Stimulated activated CD4-positive, alpha-beta T cell treated with anti-CD3 and anti-CD28 coated beads, Interleukin-15, amount 100 ng/mL, for 1 hour (primary cell): ENCODE results near the gene CD44.

Experiments
- DNase-seq, 2 donors: peaks; one replicate each; pipeline ENCODE4 v3.0.0-alpha.2; 2020; ENCODE audit warnings: low read depth in 1 of 2, low spot score in 1 of 2

The CD44 gene

GRCh38 chr11:35236667-35237003 is 97.7 kb downstream of the CD44 start:
- DNase-seq = no peak

DNA sequence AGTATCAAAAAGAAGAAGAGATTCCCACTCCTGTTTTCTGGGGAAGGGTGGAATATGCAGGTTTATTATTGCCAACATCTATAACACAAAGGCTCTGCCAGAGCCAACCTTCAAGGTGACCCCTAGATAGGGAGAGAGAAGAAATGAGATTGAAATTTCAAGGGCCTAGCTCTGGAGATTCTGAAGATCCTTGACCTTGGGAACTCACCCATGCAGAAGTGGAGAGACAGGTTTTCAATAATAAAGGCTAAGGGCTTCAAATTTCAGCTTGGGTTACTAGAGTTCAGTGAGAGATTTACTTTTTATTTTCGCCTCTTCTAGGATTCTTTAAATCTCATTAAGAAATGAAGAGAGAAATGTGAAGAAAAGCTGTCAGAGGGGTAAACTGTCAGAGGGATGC is 98.4 kb downstream of the CD44 start:
- no peak for DNase-seq

GRCh38 chr11:35237860-35238715 is 99.1 kb downstream of the CD44 start:
- no peak for DNase-seq

DNA sequence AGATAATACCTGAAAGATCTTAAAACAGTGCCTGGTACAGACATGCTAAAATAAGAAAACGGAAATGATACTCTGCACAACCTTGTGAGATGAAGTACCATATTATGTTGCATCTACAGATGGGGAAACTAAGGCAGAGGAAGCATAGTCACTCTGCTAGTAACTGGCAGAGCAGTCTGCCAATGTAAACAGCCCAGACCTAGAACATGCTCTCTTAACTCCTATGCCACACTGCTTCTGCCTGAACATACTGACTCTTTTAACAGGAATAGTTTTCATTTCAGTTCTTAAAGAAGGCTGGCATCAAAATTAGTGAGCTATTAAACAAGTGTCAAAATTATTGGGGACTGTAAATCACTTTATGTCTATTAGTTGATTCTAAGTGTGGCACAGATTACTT is 99.9 kb downstream of the CD44 start:
- DNase-seq = no peak

DNA sequence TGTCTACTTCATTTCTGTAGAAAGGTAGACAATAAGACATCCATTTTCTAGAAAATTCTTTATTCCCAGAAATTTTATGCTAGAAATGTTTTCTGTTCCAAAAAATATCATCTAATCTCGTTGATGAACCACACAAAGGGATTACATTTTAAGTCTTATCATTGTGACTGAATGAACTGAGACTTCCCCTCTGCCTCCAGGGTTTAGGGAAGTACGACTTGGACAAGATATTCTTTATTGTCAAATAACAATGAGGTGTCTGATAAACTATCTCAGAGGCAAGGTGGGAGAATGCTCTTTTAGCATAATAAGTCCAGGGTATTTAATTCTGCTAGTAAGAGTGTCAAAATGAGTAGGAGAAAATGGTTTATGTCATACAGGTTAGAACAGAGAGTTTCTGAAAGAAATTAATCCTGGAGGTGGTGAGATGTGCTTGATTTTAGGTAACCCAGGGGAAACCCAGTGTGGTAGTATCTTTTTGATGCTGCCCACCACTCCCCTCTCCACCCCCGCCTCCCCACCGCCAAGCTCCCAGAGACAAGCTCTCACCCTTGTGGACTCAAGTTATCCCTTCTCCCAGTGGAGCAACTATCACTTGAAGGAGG is 100.6 kb downstream of the CD44 start:
- DNase-seq = no peak

DNA sequence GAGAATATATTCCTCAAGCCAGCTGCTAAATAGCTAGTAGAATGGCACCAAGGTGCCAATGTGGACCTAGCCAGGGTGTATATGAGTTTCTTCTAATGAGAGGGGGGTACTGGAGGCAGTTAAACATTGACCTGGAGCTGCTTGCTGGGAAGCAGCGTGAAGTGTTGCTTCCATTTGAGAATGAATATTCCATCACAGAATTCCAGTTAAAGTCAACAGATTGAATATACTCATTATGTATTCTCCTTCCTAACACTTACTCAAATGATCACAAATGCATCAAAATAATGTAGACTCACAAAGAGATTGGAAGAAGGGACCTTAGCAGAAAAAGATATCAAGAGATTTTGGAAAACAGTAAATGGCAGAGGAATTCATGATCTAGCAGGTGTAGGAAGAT is 102.1 kb downstream of the CD44 start:
- no peak for DNase-seq

DNA sequence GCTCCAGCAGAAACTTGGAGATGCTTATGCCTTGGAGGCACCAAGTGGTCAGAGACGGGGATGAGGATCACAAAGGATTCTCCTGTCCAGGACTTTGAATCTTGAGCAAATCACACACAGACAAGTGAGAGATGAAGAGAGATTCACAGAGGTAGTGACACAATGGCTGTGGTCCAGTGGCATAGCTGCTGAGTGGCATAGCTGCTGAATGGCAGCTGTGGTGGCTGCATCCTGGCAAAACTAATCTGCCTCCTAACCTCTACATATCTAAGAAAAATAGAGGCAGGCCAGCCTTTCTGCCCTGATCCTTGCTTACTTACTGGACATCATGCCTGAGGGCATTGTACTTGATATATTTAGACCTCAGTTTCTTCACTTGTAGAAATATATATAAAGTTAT is 102.6 kb downstream of the CD44 start:
- DNase-seq = no peak

GRCh38 chr11:35242412-35243242 is 103.7 kb downstream of the CD44 start:
- no peak for DNase-seq

DNA sequence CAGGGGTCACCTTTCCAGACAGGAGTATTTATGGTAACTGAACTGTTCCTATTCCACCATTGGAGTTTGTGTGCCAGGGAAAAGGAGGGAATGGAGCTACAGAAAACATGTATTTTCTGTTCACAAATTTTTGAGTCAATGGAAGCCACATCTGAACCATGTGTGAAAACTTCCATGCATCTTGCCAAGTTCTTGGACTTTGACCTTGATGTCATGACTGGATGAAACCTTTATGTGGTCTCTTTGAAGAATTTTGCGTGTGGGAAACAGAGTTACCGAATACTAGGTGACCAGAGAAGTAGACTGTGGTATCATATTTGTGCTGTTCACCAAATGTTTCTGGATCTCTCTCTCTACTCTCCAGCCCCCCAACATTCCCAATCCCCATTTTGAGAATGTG is 104.8 kb downstream of the CD44 start:
- no peak for DNase-seq

DNA sequence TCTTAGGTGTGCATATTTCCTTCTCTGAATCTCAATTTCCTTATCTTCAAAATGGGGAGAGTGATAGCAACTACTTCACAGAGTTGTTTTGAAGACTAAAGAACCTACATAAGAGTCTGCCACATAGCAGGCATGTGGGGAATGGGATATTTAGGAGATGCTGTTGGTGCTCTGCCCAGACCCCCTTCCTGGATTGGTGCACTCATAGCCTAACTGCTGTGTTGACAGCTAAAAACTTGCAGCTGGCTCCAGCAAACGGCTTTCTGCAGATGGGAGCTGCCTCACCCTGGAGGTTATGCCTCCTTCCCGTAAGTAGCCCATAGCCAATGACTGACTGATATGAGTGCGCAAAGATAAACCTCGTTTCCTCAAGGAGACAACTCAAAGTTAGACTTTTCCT is 106.1 kb downstream of the CD44 start:
- DNase-seq = no peak

- no peak for DNase-seq
Observed at GRCh38 chr11:35245786-35246185, 106.8 kb downstream of the CD44 start.

GRCh38 chr11:35246745-35247144 is 107.8 kb downstream of the CD44 start:
- no peak for DNase-seq

DNA sequence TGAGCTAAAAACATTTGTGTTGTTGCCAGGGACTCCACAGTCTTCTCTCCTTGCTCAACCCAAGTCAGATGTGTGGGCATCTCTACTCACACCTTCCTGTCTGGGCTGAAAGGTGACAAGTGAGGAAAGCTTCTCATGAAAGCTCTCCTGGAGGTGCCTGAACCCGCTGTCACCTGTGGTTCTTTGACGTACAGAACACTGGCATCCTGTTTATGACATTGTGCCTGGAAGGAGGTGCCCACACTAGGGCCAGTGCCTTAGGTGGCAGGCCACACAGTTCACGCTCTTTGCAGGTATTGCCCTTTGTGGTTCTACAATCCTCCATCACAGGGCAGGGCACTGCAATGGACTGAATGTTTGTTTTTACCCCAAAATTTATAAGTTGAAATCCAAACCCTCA is 108.5 kb downstream of the CD44 start:
- DNase-seq = peak in 1 of 2 donors; percentile 40

- DNase-seq = no peak
Observed at GRCh38 chr11:35247863-35248262, 108.9 kb downstream of the CD44 start.

- DNase-seq = no peak
Observed at GRCh38 chr11:35248558-35249323, 109.8 kb downstream of the CD44 start.

GRCh38 chr11:35250192-35250591 is 111.2 kb downstream of the CD44 start:
- DNase-seq = no peak

- DNase-seq = no peak
Observed at GRCh38 chr11:35250621-35251020, 111.7 kb downstream of the CD44 start.

DNA sequence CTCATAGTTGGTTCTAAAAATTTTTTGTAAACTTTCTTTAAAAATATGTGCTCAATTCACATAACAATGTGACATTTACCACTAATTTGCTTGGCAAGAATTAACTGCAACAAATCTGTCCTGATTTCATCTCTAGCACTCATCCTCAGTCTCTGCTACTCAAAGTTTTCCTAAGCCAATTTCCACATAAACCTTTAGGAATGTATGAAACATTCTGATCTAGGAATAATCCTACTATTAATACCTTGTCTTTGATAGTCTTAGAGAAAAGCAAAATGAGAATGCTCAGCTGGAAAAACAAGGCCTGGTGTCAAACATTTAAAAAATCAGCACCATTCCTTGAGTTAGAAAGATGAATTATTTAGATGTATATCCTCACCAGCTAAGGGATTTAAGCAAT is 114.3 kb downstream of the CD44 start:
- DNase-seq = no peak

DNA sequence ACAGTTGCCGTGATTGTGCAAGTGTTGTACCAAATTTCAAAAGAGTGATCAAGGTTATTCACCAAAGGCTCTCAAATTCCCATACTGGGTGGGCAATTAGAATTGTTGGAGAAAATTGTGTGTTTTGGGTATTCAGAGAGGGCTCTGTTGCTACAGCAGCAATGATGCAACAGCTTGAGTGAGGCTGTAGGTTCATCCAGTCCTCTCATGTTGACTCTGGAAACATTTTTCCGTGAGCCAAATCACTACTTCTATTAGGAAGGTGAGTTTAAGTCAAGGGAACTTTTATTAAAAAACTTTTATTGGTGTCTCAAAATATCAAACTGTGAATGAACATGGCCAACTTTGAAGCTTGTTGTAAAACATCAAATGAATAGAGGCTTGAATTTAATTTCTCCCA is 116.5 kb downstream of the CD44 start:
- no peak for DNase-seq

DNA sequence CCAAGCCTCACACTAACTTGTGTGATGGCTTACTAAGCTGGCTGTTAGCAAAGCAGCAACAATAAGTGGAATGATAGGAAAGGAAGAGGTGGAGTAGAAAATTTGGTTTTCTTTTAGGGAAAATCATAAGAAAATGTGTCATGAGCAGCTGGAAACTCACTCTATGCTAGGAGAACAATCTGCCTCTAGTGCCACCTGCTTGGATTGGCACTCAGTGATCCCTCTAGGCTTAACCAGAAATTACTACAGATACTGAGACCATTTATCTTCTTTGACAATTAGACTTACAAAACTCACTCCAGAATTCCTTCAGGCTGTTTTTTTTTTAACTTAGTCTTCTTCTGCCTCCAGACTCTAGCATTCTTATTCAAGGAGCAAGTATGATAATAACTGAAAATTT is 117.3 kb downstream of the CD44 start:
- no peak for DNase-seq

GRCh38 chr11:35257281-35257680 is 118.3 kb downstream of the CD44 start:
- no peak for DNase-seq
